ENCODE measurements around the gene UBAP2L.
A peak's percentile ranks its signal among the peaks of the same experiment; 100 is the strongest.
"Not testable (repeated sequence)": the region's sequence is repeated elsewhere in the genome, so short reads cannot be mapped to it uniquely, and the experiment has no call there.

Gene UBAP2L

GRCh38 chr1:154198756-154199562 lies 21.8 kb upstream of the UBAP2L start:
- peak; percentile 66 for DNase-seq

- DNase-seq = no peak
Observed at GRCh38 chr1:154199563-154199879, 21.2 kb upstream of the UBAP2L start.

GRCh38 chr1:154205778-154206177 lies 15.0 kb upstream of the UBAP2L start:
- not testable (repeated sequence) for DNase-seq

- no peak for DNase-seq
Observed at GRCh38 chr1:154206196-154206595, 14.6 kb upstream of the UBAP2L start, which contains the start of gene CFAP141. Gene CFAP141, minus strand, starts transcription at chr1:154206333. Its CDS starts 26 bp downstream, at chr1:154206307.

GRCh38 chr1:154207262-154207661 lies 13.5 kb upstream of the UBAP2L start:
- DNase-seq = no peak

GRCh38 chr1:154208677-154209388 lies 11.9 kb upstream of the UBAP2L start:
- no peak for DNase-seq

GRCh38 chr1:154212083-154212482 lies 8.7 kb upstream of the UBAP2L start:
- DNase-seq = no peak

GRCh38 chr1:154213274-154213673 lies 7.5 kb upstream of the UBAP2L start:
- no peak for DNase-seq

- DNase-seq = no peak
Observed at GRCh38 chr1:154218545-154218944, 2.2 kb upstream of the UBAP2L start.

- peak; percentile 24 for DNase-seq
Observed at GRCh38 chr1:154219541-154219940, 1.2 kb upstream of the UBAP2L start.

- no peak for DNase-seq
Observed at GRCh38 chr1:154220970-154221277, 169 bp downstream of the UBAP2L start.

GRCh38 chr1:154221278-154222001 lies 685 bp downstream of the UBAP2L start:
- DNase-seq = peak; percentile 19

GRCh38 chr1:154222518-154222917 lies 1.8 kb downstream of the UBAP2L start:
- DNase-seq = no peak

- no peak for DNase-seq
Observed at GRCh38 chr1:154222918-154223317, 2.2 kb downstream of the UBAP2L start.

- DNase-seq = no peak
Observed at GRCh38 chr1:154223621-154224020, 2.9 kb downstream of the UBAP2L start.

GRCh38 chr1:154225370-154225769 lies 4.6 kb downstream of the UBAP2L start:
- DNase-seq = no peak

GRCh38 chr1:154231112-154231511 lies 10.4 kb downstream of the UBAP2L start:
- DNase-seq = not testable (repeated sequence)

- not testable (repeated sequence) for DNase-seq
Observed at GRCh38 chr1:154233127-154233526, 12.4 kb downstream of the UBAP2L start.

GRCh38 chr1:154236855-154237254 lies 16.1 kb downstream of the UBAP2L start:
- no peak for DNase-seq

- DNase-seq = no peak
Observed at GRCh38 chr1:154237435-154237834, 16.7 kb downstream of the UBAP2L start.

- DNase-seq = no peak
Observed at GRCh38 chr1:154237880-154238506, 17.2 kb downstream of the UBAP2L start.

- no peak for DNase-seq
Observed at GRCh38 chr1:154239491-154239890, 18.7 kb downstream of the UBAP2L start.

GRCh38 chr1:154240294-154240833 lies 19.6 kb downstream of the UBAP2L start:
- no peak for DNase-seq

Data from NCI-H510A treated with DMSO at 0.1 percent for 48 hours (cell line).